ENCODE data around the gene EGFLAM.

EGFLAM gene

DNA sequence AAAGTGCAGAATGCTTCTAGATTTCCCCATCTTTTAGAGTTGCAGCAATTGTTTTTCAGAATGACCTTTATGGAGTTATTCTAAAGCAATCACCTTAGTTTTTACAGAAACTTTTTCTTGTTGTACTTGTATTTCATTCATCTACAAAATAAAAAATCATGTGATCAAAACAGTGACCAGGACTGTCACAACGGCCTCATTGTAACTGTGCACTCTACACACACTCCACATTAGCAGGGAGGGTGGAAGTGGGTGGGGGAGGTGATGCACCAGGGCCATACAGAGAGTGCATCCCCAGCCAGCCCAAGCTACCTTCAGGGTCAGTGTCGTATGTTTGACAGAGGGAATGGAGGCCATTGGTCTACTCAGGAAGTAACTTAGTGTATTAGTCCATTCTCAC is 26.9 kb downstream of the EGFLAM start:
- H3K4me3 ChIP-seq (ENCODE audit: control insufficient read depth in 1 of 7, extremely low read depth in 1 of 7, insufficient read depth in 4 of 7, low read depth in 2 of 7, low read length in 6 of 7), result no peak overlapping the region
- H3K9me3 ChIP-seq (ENCODE audit: control extremely low read depth in 1 of 5, control insufficient read depth in 4 of 5, insufficient read depth in 2 of 5, low read depth in 1 of 5, low read length in 4 of 5), result no peaks in the 10 kb centered on the region
- H3K27ac ChIP-seq (ENCODE audit: insufficient read depth in 1 of 2, low read depth in 1 of 2, low read length in 2 of 2, poor library complexity in 1 of 2, severe bottlenecking in 2 of 2), result no peak overlapping the region
- no peaks in the 10 kb centered on the region for H3K4me1 ChIP-seq (ENCODE audit: control extremely low read depth in 1 of 4, control insufficient read depth in 4 of 4, insufficient read depth in 4 of 4, low read length in 3 of 4)
- no peaks in the 10 kb centered on the region for H3K36me3 ChIP-seq (ENCODE audit: control insufficient read depth in 4 of 4, insufficient read depth in 4 of 4, low read length in 3 of 4)
- peaks cover 0 to 5% (median 0%) of the 10 kb centered on the region in 5 experiments for H3K27me3 ChIP-seq (replicated peaks in 2 of 5; ENCODE audit: control insufficient read depth in 4 of 5, insufficient read depth in 5 of 5, low read length in 4 of 5)
- no peak for DNase-seq
- CTCF ChIA-PET, result no interaction called here
- POLR2A ChIA-PET, result no interaction called here
- WGBS (ENCODE audit: insufficient coverage), result no CpG with 5 or more reads among the region's 2 CpGs

DNA sequence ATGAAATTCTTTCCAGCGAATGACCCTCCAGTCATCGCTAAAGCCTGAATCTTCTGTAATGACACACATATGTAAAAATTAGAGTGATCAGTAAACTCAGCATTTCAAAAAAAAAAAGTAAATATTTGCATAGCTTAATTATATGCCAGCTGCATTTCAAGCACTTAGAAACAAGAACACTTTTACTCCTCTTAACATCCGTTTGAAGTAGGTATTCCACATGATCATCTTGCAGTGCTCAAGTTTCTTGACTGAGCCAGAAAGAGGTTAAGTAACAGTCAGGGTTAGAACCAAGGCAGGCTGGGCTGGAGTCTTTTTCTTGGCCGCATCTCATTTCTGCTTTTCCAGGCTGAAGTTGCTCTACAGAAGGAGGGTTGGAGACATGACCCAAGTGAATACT is 27.6 kb downstream of the EGFLAM start:
- no peak for DNase-seq
- Histone ChIP-seq H3K9me3 (ENCODE audit: control extremely low read depth in 1 of 5, control insufficient read depth in 4 of 5, insufficient read depth in 2 of 5, low read depth in 1 of 5, low read length in 4 of 5) (no peaks in the 10 kb centered on the region), H3K4me3 (ENCODE audit: control insufficient read depth in 1 of 7, extremely low read depth in 1 of 7, insufficient read depth in 4 of 7, low read depth in 2 of 7, low read length in 6 of 7) (no peak overlapping the region), H3K27me3 (replicated peaks in 2 of 5; ENCODE audit: control insufficient read depth in 4 of 5, insufficient read depth in 5 of 5, low read length in 4 of 5) (peaks cover 0 to 5% (median 0%) of the 10 kb centered on the region in 5 experiments), H3K27ac (ENCODE audit: insufficient read depth in 1 of 2, low read depth in 1 of 2, low read length in 2 of 2, poor library complexity in 1 of 2, severe bottlenecking in 2 of 2) (no peak overlapping the region), H3K36me3 (ENCODE audit: control insufficient read depth in 4 of 4, insufficient read depth in 4 of 4, low read length in 3 of 4) (no peaks in the 10 kb centered on the region), H3K4me1 (ENCODE audit: control extremely low read depth in 1 of 4, control insufficient read depth in 4 of 4, insufficient read depth in 4 of 4, low read length in 3 of 4) (no peaks in the 10 kb centered on the region)
- 93% methylated on average over 3 of the region's 4 CpGs for WGBS (ENCODE audit: insufficient coverage)
- ChIA-PET CTCF (interaction anchor here (0.8 kb wide), 1 partner anchor 80 kb away, joined by 3 read pairs; no protein-coding TSS in a partner anchor), POLR2A (interaction anchor here (0.5 kb wide), 1 partner anchor 672 kb away, joined by 3 read pairs; no protein-coding TSS in a partner anchor)

DNA sequence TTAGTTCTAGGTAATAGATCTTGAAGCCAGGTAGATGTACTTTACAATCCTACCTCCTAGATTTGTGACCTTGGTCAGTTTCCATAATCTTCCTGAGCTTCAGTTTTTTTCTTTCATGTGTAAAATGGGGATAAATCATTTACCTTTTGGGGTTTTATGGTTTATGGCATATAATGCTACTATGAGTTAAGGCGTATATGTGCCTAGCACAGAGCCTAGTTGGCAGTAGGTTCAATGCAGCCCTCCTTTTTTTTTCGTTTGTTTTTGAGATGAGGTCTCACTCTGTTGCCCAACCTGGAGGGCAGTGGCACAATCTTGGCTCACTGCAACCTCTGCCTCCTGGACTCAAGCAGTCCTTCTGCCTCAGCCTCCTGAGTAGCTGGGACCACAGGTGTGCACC is 28.8 kb downstream of the EGFLAM start:
- no peak for DNase-seq
- Histone ChIP-seq H3K9me3 (ENCODE audit: control extremely low read depth in 1 of 5, control insufficient read depth in 4 of 5, insufficient read depth in 2 of 5, low read depth in 1 of 5, low read length in 4 of 5) (no peaks in the 10 kb centered on the region), H3K27ac (ENCODE audit: insufficient read depth in 1 of 2, low read depth in 1 of 2, low read length in 2 of 2, poor library complexity in 1 of 2, severe bottlenecking in 2 of 2) (no peak overlapping the region), H3K4me1 (ENCODE audit: control extremely low read depth in 1 of 4, control insufficient read depth in 4 of 4, insufficient read depth in 4 of 4, low read length in 3 of 4) (no peaks in the 10 kb centered on the region), H3K27me3 (replicated peaks in 2 of 5; ENCODE audit: control insufficient read depth in 4 of 5, insufficient read depth in 5 of 5, low read length in 4 of 5) (peaks cover 0 to 8% (median 0%) of the 10 kb centered on the region in 5 experiments), H3K36me3 (ENCODE audit: control insufficient read depth in 4 of 4, insufficient read depth in 4 of 4, low read length in 3 of 4) (no peaks in the 10 kb centered on the region), H3K4me3 (ENCODE audit: control insufficient read depth in 1 of 7, extremely low read depth in 1 of 7, insufficient read depth in 4 of 7, low read depth in 2 of 7, low read length in 6 of 7) (no peak overlapping the region)
- 95% methylated on average over 2 of the region's 2 CpGs for WGBS (ENCODE audit: insufficient coverage)
- POLR2A ChIA-PET, result no interaction called here
- CTCF ChIA-PET, result interaction anchor here (1.7 kb wide), 1 partner anchor 17 kb away, joined by 4 read pairs; no protein-coding TSS in a partner anchor

DNA sequence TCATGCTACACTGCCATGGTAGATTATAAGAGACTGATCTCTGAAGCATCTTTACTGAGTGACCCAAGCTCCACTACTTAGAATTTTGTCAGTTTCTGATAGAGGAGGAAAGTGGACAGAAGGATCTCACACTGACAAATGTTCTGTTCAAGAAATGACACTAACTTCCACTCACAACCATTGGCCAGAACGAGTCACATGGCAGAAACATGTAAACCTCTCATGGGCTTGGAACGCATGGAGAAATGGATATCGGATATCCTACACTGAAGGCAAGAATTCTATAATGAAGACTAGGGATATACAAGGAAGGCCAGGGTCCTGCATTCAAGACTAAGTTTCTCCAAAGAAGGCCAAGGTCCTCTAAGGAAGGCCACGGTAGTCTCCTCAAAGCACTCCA is 31.1 kb downstream of the EGFLAM start:
- ChIA-PET POLR2A (no interaction called here), CTCF (no interaction called here)
- H3K4me3 ChIP-seq (ENCODE audit: control insufficient read depth in 1 of 7, extremely low read depth in 1 of 7, insufficient read depth in 4 of 7, low read depth in 2 of 7, low read length in 6 of 7), result no peak overlapping the region
- peaks cover 0 to 3% (median 0%) of the 10 kb centered on the region in 5 experiments for H3K9me3 ChIP-seq (ENCODE audit: control extremely low read depth in 1 of 5, control insufficient read depth in 4 of 5, insufficient read depth in 2 of 5, low read depth in 1 of 5, low read length in 4 of 5)
- H3K27me3 ChIP-seq (replicated peaks in 2 of 5; ENCODE audit: control insufficient read depth in 4 of 5, insufficient read depth in 5 of 5, low read length in 4 of 5), result peaks cover 0 to 10% (median 2%) of the 10 kb centered on the region in 5 experiments
- H3K36me3 ChIP-seq (ENCODE audit: control insufficient read depth in 4 of 4, insufficient read depth in 4 of 4, low read length in 3 of 4), result no peaks in the 10 kb centered on the region
- no peaks in the 10 kb centered on the region for H3K4me1 ChIP-seq (ENCODE audit: control extremely low read depth in 1 of 4, control insufficient read depth in 4 of 4, insufficient read depth in 4 of 4, low read length in 3 of 4)
- no peak overlapping the region for H3K27ac ChIP-seq (ENCODE audit: insufficient read depth in 1 of 2, low read depth in 1 of 2, low read length in 2 of 2, poor library complexity in 1 of 2, severe bottlenecking in 2 of 2)
- WGBS (ENCODE audit: insufficient coverage), result 100% methylated on average over 4 of the region's 4 CpGs
- DNase-seq, result no peak

DNA sequence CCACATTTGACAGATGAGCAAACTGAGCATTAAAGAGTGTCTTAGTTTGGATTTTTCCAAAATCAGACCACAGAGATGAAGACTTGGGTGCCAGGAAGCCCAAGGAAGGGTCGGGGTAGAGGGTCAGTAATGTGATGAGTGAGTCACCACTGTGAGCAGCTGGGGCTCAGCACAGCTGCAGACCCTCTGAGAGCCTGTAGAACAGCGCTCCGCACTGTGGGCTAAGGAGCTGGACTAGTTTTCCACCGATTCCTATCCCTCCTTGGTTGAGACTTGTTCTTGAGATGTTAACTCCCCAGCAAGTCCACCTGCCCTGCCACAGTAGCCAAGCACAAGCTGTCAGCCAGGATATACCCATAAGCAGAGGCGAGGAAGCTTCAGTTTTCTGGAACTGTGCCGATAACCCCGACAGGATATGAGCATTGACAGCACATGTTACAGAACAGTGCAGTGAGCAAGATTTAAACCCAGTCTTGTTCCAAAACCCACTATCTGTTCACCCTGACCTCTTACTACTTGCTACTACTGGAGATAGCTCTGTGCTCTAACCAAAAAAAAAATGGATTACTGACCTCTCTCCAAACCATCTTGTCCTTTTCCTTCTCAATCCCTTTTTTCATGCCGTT is 31.8 kb downstream of the EGFLAM start:
- Histone ChIP-seq H3K4me1 (ENCODE audit: control extremely low read depth in 1 of 4, control insufficient read depth in 4 of 4, insufficient read depth in 4 of 4, low read length in 3 of 4) (no peaks in the 10 kb centered on the region), H3K27ac (ENCODE audit: insufficient read depth in 1 of 2, low read depth in 1 of 2, low read length in 2 of 2, poor library complexity in 1 of 2, severe bottlenecking in 2 of 2) (no peak overlapping the region), H3K4me3 (ENCODE audit: control insufficient read depth in 1 of 7, extremely low read depth in 1 of 7, insufficient read depth in 4 of 7, low read depth in 2 of 7, low read length in 6 of 7) (no peak overlapping the region), H3K9me3 (ENCODE audit: control extremely low read depth in 1 of 5, control insufficient read depth in 4 of 5, insufficient read depth in 2 of 5, low read depth in 1 of 5, low read length in 4 of 5) (peaks cover 0 to 3% (median 0%) of the 10 kb centered on the region in 5 experiments), H3K36me3 (ENCODE audit: control insufficient read depth in 4 of 4, insufficient read depth in 4 of 4, low read length in 3 of 4) (no peaks in the 10 kb centered on the region), H3K27me3 (replicated peaks in 2 of 5; ENCODE audit: control insufficient read depth in 4 of 5, insufficient read depth in 5 of 5, low read length in 4 of 5) (peaks cover 0 to 10% (median 2%) of the 10 kb centered on the region in 5 experiments)
- WGBS (ENCODE audit: insufficient coverage), result 75% methylated on average over 7 of the region's 8 CpGs
- DNase-seq, result peak in 1 of 3 donors; percentile 5
- ChIA-PET CTCF (no interaction called here), POLR2A (no interaction called here)

DNA sequence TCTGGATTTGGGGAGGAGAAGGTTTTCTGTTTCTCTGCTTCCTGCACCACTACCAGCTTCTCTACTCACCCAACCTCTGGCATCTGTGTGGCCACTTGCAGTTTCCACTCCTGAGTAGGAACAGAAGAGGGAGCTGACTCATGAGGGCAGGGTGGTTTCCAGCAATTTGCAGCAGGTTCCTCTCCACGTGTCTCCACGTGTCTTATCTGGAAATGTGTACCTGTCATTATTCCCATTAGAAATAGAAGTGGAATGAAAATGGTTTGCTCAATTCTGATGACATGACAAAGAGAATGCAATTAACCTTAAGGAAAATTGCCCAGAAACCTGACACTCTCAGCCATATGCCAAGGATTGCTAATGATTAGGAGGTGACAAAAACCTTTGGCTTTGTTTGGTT is 33.0 kb downstream of the EGFLAM start:
- no peak overlapping the region for H3K27ac ChIP-seq (ENCODE audit: insufficient read depth in 1 of 2, low read depth in 1 of 2, low read length in 2 of 2, poor library complexity in 1 of 2, severe bottlenecking in 2 of 2)
- H3K36me3 ChIP-seq (ENCODE audit: control insufficient read depth in 4 of 4, insufficient read depth in 4 of 4, low read length in 3 of 4), result no peaks in the 10 kb centered on the region
- POLR2A ChIA-PET, result no interaction called here
- H3K27me3 ChIP-seq (replicated peaks in 2 of 5; ENCODE audit: control insufficient read depth in 4 of 5, insufficient read depth in 5 of 5, low read length in 4 of 5), result peaks cover 0 to 10% (median 2%) of the 10 kb centered on the region in 5 experiments
- WGBS (ENCODE audit: insufficient coverage), result no CpG with 5 or more reads among the region's 2 CpGs
- peaks cover 0 to 3% (median 0%) of the 10 kb centered on the region in 5 experiments for H3K9me3 ChIP-seq (ENCODE audit: control extremely low read depth in 1 of 5, control insufficient read depth in 4 of 5, insufficient read depth in 2 of 5, low read depth in 1 of 5, low read length in 4 of 5)
- CTCF ChIA-PET, result no interaction called here
- no peak overlapping the region for H3K4me3 ChIP-seq (ENCODE audit: control insufficient read depth in 1 of 7, extremely low read depth in 1 of 7, insufficient read depth in 4 of 7, low read depth in 2 of 7, low read length in 6 of 7)
- no peak for DNase-seq
- no peaks in the 10 kb centered on the region for H3K4me1 ChIP-seq (ENCODE audit: control extremely low read depth in 1 of 4, control insufficient read depth in 4 of 4, insufficient read depth in 4 of 4, low read length in 3 of 4)

DNA sequence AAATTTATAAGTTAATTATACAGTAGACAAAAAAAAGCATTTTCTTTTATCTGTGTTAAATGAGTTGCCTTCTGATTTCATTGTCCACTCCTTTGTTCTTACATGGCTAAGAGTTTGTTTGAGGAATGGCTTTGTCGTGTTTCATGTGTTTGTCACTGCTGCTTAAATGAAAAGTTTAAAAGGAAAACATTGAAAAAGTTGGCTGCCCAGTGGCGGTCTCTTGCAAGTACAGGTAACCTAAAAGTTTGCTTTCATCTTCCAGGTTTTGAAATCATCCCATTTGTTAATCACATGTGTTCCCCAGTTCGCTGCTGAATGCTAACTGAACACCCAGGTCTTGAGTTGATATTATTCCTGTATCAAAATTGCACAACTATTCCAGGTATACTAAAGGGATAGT is 33.9 kb downstream of the EGFLAM start:
- no peak for DNase-seq
- Histone ChIP-seq H3K9me3 (ENCODE audit: control extremely low read depth in 1 of 5, control insufficient read depth in 4 of 5, insufficient read depth in 2 of 5, low read depth in 1 of 5, low read length in 4 of 5) (peaks cover 0 to 3% (median 0%) of the 10 kb centered on the region in 5 experiments), H3K27ac (ENCODE audit: insufficient read depth in 1 of 2, low read depth in 1 of 2, low read length in 2 of 2, poor library complexity in 1 of 2, severe bottlenecking in 2 of 2) (no peak overlapping the region), H3K4me3 (ENCODE audit: control insufficient read depth in 1 of 7, extremely low read depth in 1 of 7, insufficient read depth in 4 of 7, low read depth in 2 of 7, low read length in 6 of 7) (no peak overlapping the region), H3K36me3 (ENCODE audit: control insufficient read depth in 4 of 4, insufficient read depth in 4 of 4, low read length in 3 of 4) (no peaks in the 10 kb centered on the region), H3K4me1 (ENCODE audit: control extremely low read depth in 1 of 4, control insufficient read depth in 4 of 4, insufficient read depth in 4 of 4, low read length in 3 of 4) (no peaks in the 10 kb centered on the region), H3K27me3 (replicated peaks in 2 of 5; ENCODE audit: control insufficient read depth in 4 of 5, insufficient read depth in 5 of 5, low read length in 4 of 5) (peaks cover 0 to 10% (median 2%) of the 10 kb centered on the region in 5 experiments)
- ChIA-PET CTCF (no interaction called here), POLR2A (no interaction called here)
- 95% methylated on average over 2 of the region's 3 CpGs for WGBS (ENCODE audit: insufficient coverage)
